ENCODE measurements around the gene PABPC3.

PABPC3 gene

GRCh38 chr13:25095851-25096453 is at the start of gene PABPC3:
PABPC3 (plus strand) TSS chr13:25096136; CDS start chr13:25096199, 63 bp downstream.
- peak; percentile 56 for DNase-seq

DNA sequence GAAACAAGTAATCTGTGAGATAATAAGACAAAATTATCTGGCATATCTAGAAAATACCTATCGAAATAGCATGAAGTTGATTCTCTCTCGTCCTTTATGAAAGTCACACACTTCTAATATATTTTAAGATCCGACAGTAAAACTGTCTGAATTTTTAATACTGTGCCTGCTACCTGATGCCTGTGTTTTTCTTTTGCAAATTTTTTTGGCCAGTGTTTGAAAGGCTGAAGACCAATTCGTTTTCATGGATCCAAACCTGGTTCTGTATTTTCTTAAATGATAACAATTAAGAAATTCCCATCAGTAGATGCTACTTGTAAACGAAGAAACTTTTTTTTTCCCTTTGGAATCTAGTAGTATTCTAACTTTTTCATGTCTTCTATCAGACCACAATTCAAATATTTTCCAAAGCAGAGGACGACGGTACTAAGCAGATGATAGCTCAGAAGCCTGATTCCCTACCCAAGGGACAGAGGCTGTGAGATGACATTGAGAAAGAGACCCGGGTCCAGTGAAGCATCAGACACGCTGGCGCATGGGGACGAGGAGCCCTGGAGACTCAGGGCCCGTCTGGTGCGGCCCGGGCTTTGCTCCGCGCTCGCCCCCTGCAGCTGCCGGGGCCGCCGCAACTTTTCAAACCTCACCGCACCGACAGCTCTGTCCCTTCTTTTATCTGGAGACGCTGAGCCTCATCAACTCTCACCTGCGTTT is 49.5 kb upstream of the PABPC3 start:
- no peak for DNase-seq

- DNase-seq, result peak; percentile 47
These were observed 48.9 kb upstream of the PABPC3 start for GRCh38 chr13:25046985-25047511.

DNA sequence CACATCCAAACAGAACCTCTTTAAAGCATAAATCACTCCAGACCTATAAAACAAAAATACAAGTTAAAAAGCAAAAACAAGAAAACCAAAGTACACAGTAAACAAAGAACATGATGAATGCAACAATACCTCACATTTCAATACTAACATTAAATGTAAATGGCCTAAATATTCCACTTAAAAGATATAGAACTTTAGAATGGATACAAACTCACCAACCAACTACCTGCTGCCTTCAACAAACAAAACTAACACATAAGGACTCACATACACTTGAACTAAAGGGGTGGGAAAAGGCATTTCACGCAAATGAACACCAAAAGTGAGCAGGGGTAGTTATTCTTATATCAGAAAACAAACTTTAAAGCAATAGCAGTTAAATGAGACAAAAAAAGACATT is 44.9 kb upstream of the PABPC3 start:
- no peak for DNase-seq

- DNase-seq, result no peak
These were observed 36.8 kb upstream of the PABPC3 start for GRCh38 chr13:25059166-25059565.

GRCh38 chr13:25059958-25060357 is 36.0 kb upstream of the PABPC3 start:
- DNase-seq, result no peak

DNA sequence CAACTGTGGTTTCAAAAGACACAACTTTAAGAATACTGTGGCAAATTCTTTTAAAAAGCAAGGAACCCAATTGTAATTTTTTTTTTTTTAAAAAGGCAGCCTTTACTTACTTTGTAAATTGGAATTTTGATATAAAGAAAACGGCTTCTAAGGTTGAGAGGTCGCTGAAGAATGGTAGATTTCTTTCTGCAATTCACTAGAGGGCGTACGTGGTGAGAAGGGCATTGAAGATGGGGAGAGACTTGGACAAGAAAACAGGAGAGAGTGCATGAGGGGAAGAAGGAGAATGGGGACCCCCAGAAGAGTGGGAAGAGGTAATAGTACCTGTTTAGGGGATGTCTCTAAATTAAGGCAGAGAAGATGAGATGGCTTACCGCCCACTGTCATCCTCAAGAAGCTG is 33.5 kb upstream of the PABPC3 start:
- no peak for DNase-seq

DNA sequence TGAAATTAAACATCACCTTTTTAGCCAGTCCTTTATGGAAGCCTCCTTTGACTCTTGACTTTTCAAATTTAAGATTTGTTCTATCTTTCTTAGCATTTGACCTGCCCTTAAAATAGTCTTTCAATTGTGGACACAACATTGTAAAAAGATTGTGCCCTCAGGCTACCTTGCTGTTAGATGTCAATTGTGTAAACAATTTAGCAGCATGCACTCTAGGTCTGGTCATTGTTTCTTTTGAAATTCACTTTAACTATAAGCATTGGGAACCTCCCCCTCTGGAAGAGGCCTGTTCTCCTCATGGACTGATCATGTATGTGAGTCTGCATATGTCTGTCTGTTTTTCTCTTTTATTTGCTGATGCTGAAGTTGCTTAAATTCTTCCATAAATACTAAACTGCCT is 31.5 kb upstream of the PABPC3 start:
- no peak for DNase-seq

GRCh38 chr13:25065974-25066770 is 29.8 kb upstream of the PABPC3 start:
- DNase-seq, result no peak

GRCh38 chr13:25067064-25067463 is 28.9 kb upstream of the PABPC3 start:
- DNase-seq, result no peak

GRCh38 chr13:25068810-25069209 is 27.1 kb upstream of the PABPC3 start:
- DNase-seq, result no peak

- DNase-seq, result no peak
These were observed 26.7 kb upstream of the PABPC3 start for GRCh38 chr13:25069236-25069635.

GRCh38 chr13:25069911-25070310 is 26.0 kb upstream of the PABPC3 start:
- no peak for DNase-seq

GRCh38 chr13:25080773-25081172 is 15.2 kb upstream of the PABPC3 start:
- DNase-seq, result no peak

DNA sequence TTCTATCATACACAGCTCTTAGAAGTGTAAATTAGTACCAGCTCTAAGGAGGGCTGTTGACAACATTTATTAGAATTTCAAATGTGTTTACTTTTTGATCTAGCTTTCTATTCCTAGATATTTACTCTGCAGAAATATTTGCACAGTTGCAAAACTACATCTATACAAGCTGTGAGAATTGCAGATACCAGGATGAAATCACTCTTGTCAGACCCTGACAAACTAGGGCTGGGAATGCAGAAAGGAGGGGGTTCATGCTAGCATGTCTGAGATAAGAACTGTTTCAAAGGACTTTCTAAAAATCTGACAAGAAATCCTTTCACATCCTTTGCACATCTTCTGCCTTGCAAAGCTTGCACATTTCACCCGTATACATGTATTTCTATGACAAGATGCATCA is 11.8 kb upstream of the PABPC3 start:
- DNase-seq, result no peak

- DNase-seq, result no peak
These were observed 10.7 kb upstream of the PABPC3 start for GRCh38 chr13:25085125-25085742.

- DNase-seq, result no peak
These were observed 7.2 kb upstream of the PABPC3 start for GRCh38 chr13:25088562-25089221.

- DNase-seq, result no peak
These were observed 1.5 kb downstream of the PABPC3 start for GRCh38 chr13:25097426-25097825.

GRCh38 chr13:25103711-25104110 is 7.8 kb downstream of the PABPC3 start:
- no peak for DNase-seq

DNA sequence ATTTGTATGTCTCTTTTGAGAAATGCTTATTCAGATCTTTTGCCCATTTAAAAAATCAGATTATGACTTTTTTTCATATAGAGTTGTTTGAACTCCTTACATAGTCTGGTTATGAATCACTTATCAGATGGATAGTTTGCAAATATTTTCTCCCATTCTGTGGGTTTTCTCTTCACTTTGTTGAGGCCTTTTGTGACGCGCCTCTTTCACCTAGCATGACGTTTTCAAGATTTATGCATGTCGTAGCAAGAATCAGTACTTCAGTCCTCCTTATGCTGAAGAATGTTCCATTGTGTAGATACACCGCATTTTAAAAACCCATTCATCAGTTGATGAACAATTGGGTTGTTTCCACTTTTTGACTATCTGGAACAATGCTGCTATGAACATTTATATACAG is 13.4 kb downstream of the PABPC3 start:
- no peak for DNase-seq

GRCh38 chr13:25110956-25111584 is 15.1 kb downstream of the PABPC3 start:
- no peak for DNase-seq

DNA sequence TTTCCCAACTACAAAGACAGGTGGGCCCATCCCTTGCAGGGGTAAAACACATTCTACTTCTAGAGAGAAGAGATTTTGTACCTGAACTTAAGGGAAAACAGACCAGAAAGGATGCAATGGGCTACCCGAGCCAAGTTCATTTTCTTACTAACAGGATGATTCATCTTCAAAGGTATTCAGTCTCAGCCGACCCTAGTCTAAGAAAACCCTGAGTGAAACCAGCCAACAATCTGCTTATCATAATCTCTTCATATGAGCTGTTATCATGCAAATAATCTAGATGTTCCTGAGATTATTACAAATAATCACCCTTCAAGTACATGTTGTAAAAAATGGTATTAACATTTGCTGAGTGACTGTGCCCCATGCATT is 15.6 kb downstream of the PABPC3 start:
- DNase-seq, result no peak

Data from right forelimb (tissue), 1 donor.